Naive thymus-derived CD8-positive, alpha-beta T cell (primary cell): ENCODE results near the gene CLUH. TPM values are rescaled to one million over a fixed set of nuclear protein-coding genes. Genes with fewer than 3 reads are reported as not detected.
"Not testable (repeated sequence)": the region's sequence is repeated elsewhere in the genome, so short reads cannot be mapped to it uniquely, and the experiment has no call there.

Experiments used
- ATAC-seq, 2 donors: fragments of 150-1000 bp; cut with Tn5 transposase in 1 of 2; sonication (Bioruptor Pico), chemical (Tn5 transposase) in 1 of 2; 1 replicate in 1 of 2; 2 replicates in 1 of 2; pipeline ENCODE4 v1.10.0; 2021; ENCODE audit warnings: mild to moderate bottlenecking in 2 of 2, moderate library complexity in 2 of 2
- POLR2A ChIA-PET: fragments of 350-600 bp; sonication (Branson Sonifier 250); formaldehyde crosslinking; loops from one replicate; lab custom pipeline; 2021; ENCODE audit warnings: antibody characterized with exemption; lab: Charles Lee
- DNase-seq, 10 donors: peaks; one replicate each; pipeline versions ENCODE4 v3.0.0 to v3.0.0-alpha.2; 2020 to 2022
- H3K27ac Mint-ChIP-seq, 10 donors: one replicate each; pipeline ENCODE4 v1.8.0; 2020 to 2022; ENCODE audit warnings: mild to moderate bottlenecking in 10 of 10, mixed read lengths in 10 of 10, moderate library complexity in 4 of 10, inconsistent platforms in 1 of 10
- H3K27me3 Mint-ChIP-seq, 5 donors: one replicate each; pipeline ENCODE4 v1.8.0; 2021 to 2022; ENCODE audit warnings: mixed read lengths in 5 of 5
- H3K36me3 Mint-ChIP-seq, 3 donors: one replicate each; pipeline ENCODE4 v1.8.0; 2020 to 2022; ENCODE audit warnings: mixed read lengths in 3 of 3, mild to moderate bottlenecking in 2 of 3, inconsistent platforms in 1 of 3
- H3K4me1 Mint-ChIP-seq, 4 donors: one replicate each; pipeline ENCODE4 v1.8.0; 2021 to 2022; ENCODE audit warnings: mixed read lengths in 4 of 4
- H3K4me3 Mint-ChIP-seq, 10 donors: one replicate each; pipeline ENCODE4 v1.8.0; 2020 to 2022; ENCODE audit warnings: mild to moderate bottlenecking in 10 of 10, mixed read lengths in 10 of 10, moderate library complexity in 6 of 10, inconsistent platforms in 1 of 10
- H3K9me3 Mint-ChIP-seq, 9 donors: one replicate each; pipeline ENCODE4 v1.8.0; 2020 to 2022; ENCODE audit warnings: mixed read lengths in 9 of 9, mild to moderate bottlenecking in 3 of 9, inconsistent platforms in 1 of 9, moderate library complexity in 1 of 9
- polyA plus RNA-seq, 3 donors: library from polyadenylated mRNA; unstranded; fragments of 300-500 nt; fragmentation: Illumina TruSeq; gene quantifications; one replicate each; pipeline ENCODE4 v1.2.3, GENCODE V29; 2021
- total RNA-seq, 8 experiments: library from RNA in 2 of 8; stranded (reverse) in 2 of 8; gene quantifications; one replicate each; pipeline ENCODE4 v1.2.3 and lab custom pipeline; 2021 to 2026

The CLUH gene
- total and polyA plus RNA-seq, 5 experiments from 2014 or later, result 8.2 to 57.1 (median 15.3) TPM

DNA sequence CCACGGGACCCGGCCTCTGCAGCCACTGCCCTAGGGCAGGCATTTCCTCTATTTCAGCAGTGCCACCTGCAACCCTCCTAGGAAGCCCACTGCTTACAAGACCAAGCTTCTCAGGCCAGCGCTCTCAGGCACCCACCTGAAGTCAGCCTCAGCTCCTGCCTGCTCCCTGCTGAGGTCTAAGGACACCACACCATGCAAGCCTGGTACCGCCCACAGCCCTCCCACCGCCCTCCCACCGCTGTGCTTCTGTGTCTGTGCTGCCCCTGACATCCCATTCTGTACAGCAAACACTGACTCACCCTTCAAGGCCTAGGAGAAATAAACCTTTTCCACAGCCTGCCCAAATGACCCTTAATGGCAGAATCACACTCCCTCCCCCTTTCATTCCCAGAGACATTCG, 6.3 kb downstream of the CLUH start:
- H3K27me3 Mint-ChIP-seq, result no peaks in the 10 kb centered on the region
- H3K27ac Mint-ChIP-seq, result peak overlapping the region in 6 of 10 donors; percentile 2 to 82 (median 44)
- DNase-seq (no peak), ATAC-seq (no peak)
- H3K4me1 Mint-ChIP-seq, result peaks cover 26 to 46% (median 35%) of the 10 kb centered on the region in 4 donors
- H3K9me3 Mint-ChIP-seq, result no peaks in the 10 kb centered on the region
- H3K4me3 Mint-ChIP-seq, result peak overlapping the region in 1 of 10 donors; percentile 31
- POLR2A ChIA-PET, result no interaction called here
- peaks cover 0 to 33% (median 0%) of the 10 kb centered on the region in 3 donors for H3K36me3 Mint-ChIP-seq

DNA sequence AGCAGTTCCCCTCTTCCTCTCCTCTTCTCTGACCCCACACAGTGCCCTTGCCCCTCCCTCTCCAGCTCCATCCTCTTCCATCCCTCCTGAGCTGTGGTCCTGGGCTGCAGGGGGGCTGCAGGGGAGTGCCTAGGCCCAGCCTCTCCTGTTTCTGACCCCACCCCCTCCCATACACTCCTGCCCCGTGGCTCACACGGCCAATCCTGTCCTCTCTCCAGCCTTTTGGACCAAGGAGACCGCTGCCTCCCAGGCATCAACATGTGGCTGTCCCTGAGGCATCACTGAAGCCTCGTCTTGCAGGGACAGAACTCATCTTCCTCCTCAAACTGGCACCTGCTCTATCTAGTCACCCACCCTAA, 6.7 kb downstream of the CLUH start:
- H3K4me3 Mint-ChIP-seq, result no peak overlapping the region
- no peaks in the 10 kb centered on the region for H3K9me3 Mint-ChIP-seq
- DNase-seq (no peak), ATAC-seq (no peak)
- POLR2A ChIA-PET, result no interaction called here
- peaks cover 0 to 35% (median 2%) of the 10 kb centered on the region in 3 donors for H3K36me3 Mint-ChIP-seq
- H3K27ac Mint-ChIP-seq, result peak overlapping the region in 4 of 10 donors; percentile 7 to 82 (median 59)
- H3K27me3 Mint-ChIP-seq, result no peaks in the 10 kb centered on the region
- H3K4me1 Mint-ChIP-seq, result peaks cover 22 to 42% (median 31%) of the 10 kb centered on the region in 4 donors

- DNase-seq, result no peak
- Mint-ChIP-seq H3K27ac (peak overlapping the region in 3 of 10 donors; percentile 7 to 82 (median 55)), H3K27me3 (no peaks in the 10 kb centered on the region), H3K9me3 (no peaks in the 10 kb centered on the region), H3K4me3 (no peak overlapping the region), H3K4me1 (peaks cover 16 to 36% (median 25%) of the 10 kb centered on the region in 4 donors), H3K36me3 (peaks cover 0 to 38% (median 2%) of the 10 kb centered on the region in 3 donors)
- POLR2A ChIA-PET, result no interaction called here
- no peak for ATAC-seq
These were observed 7.3 kb downstream of the CLUH start for GRCh38 chr17:2704031-2704889.

GRCh38 chr17:2703606-2704005, 8.0 kb downstream of the CLUH start:
- H3K36me3 Mint-ChIP-seq, result peaks cover 0 to 38% (median 5%) of the 10 kb centered on the region in 3 donors
- H3K27me3 Mint-ChIP-seq, result no peaks in the 10 kb centered on the region
- POLR2A ChIA-PET, result no interaction called here
- DNase-seq, result no peak
- H3K9me3 Mint-ChIP-seq, result no peaks in the 10 kb centered on the region
- peaks cover 10 to 30% (median 19%) of the 10 kb centered on the region in 4 donors for H3K4me1 Mint-ChIP-seq
- ATAC-seq, result no peak
- H3K4me3 Mint-ChIP-seq, result no peak overlapping the region
- H3K27ac Mint-ChIP-seq, result peak overlapping the region in 1 of 10 donors; percentile 24

- DNase-seq (no peak), ATAC-seq (no peak)
- Mint-ChIP-seq H3K27me3 (no peaks in the 10 kb centered on the region), H3K4me1 (peaks cover 6 to 25% (median 16%) of the 10 kb centered on the region in 4 donors), H3K9me3 (no peaks in the 10 kb centered on the region), H3K4me3 (no peak overlapping the region), H3K27ac (no peak overlapping the region), H3K36me3 (peaks cover 0 to 41% (median 5%) of the 10 kb centered on the region in 3 donors)
- POLR2A ChIA-PET, result no interaction called here
These were observed 8.4 kb downstream of the CLUH start for GRCh38 chr17:2703181-2703580.

- peaks cover 5 to 21% (median 15%) of the 10 kb centered on the region in 4 donors for H3K4me1 Mint-ChIP-seq
- ATAC-seq (no peak), DNase-seq (no peak)
- no peak overlapping the region for H3K4me3 Mint-ChIP-seq
- H3K36me3 Mint-ChIP-seq, result peaks cover 0 to 45% (median 7%) of the 10 kb centered on the region in 3 donors
- no peaks in the 10 kb centered on the region for H3K9me3 Mint-ChIP-seq
- no peaks in the 10 kb centered on the region for H3K27me3 Mint-ChIP-seq
- POLR2A ChIA-PET, result no interaction called here
- H3K27ac Mint-ChIP-seq, result peak overlapping the region in 2 of 10 donors; percentile 55 to 72
These were observed 9.4 kb downstream of the CLUH start for GRCh38 chr17:2701996-2702741.

DNA sequence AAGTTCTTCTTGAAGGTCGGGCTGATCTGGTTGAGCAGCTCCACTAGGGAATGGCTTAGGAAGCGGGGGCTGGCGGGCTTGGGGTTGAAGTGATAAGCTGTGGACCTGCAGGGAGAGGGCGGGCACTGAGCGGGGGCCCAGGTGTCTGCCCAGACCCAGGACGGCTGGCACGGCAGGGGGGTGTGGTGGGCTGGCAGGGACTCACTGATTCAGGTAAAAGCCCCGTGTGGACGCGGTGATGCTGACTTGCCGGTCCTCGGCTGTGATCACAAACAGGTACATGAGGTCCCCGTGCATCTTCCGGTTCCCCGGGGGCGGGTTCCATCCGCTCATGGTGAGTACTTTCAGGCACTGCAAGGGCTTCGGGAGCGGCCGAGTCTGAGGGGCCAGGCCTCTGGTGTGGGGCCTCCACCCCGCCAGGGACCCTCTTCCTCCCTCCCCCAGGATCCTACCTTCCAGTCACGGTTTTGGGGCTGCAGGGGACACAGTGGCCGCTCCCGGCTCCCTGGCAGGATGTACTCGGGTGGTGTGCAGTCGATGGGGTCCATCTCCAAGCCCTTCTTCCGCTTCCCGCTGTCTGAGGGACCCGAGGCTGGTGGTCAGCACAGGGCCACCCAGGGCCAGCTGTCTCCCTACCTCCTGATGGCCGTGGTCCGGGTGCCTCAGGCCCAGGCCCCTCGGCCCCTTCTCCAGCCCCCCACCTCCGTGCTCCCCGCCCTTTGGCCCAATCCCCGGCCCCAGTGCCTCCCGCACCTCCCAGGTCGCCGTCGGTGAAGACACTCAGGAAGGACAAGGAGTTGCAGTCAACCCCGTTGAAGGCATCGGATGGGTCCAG, 10.2 kb downstream of the CLUH start:
- POLR2A ChIA-PET, result no interaction called here
- Mint-ChIP-seq H3K27me3 (no peaks in the 10 kb centered on the region), H3K9me3 (no peaks in the 10 kb centered on the region), H3K4me3 (no peak overlapping the region), H3K36me3 (peaks cover 0 to 49% (median 7%) of the 10 kb centered on the region in 3 donors), H3K27ac (no peak overlapping the region), H3K4me1 (peaks cover 5 to 13% (median 11%) of the 10 kb centered on the region in 4 donors)
- no peak for DNase-seq
- no peak for ATAC-seq

DNA sequence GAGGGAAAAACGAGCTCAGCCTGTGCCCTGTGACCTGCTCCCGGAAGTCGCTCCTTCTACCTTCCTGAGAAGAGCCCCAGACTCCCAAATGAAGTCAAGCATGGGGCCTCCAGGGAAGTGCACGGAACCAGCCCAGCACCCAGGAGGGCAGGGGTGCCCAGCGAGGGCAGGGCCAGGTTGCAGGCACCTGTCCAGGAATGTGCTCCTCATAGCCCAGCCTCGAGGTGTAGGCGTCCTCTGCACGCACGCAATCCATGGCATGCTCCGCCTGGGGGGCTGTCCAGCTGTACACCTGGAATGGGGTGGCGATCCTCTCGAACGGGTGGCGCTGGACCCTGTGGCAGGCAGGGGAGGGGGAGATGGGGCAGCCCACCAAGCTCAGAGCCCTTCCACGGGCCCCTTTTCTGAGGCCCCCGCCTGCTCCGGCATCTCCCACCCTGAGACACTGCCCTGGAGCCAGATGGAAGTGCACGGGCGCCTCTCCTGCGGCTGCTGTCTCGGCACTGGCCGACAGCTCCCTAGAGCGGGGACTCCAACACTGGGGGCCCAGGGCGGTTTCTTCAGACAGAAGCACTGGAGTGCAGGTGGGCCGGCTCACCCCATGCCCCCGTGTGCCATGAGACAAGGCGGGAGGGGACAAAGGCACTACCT, 10.9 kb downstream of the CLUH start:
- POLR2A ChIA-PET, result no interaction called here
- peak in 1 of 10 donors; percentile 51 for DNase-seq
- Mint-ChIP-seq H3K27me3 (no peaks in the 10 kb centered on the region), H3K36me3 (peaks cover 0 to 49% (median 7%) of the 10 kb centered on the region in 3 donors), H3K4me3 (no peak overlapping the region), H3K9me3 (no peaks in the 10 kb centered on the region), H3K4me1 (peaks cover 5 to 10% (median 8%) of the 10 kb centered on the region in 4 donors), H3K27ac (no peak overlapping the region)
- no peak for ATAC-seq

DNA sequence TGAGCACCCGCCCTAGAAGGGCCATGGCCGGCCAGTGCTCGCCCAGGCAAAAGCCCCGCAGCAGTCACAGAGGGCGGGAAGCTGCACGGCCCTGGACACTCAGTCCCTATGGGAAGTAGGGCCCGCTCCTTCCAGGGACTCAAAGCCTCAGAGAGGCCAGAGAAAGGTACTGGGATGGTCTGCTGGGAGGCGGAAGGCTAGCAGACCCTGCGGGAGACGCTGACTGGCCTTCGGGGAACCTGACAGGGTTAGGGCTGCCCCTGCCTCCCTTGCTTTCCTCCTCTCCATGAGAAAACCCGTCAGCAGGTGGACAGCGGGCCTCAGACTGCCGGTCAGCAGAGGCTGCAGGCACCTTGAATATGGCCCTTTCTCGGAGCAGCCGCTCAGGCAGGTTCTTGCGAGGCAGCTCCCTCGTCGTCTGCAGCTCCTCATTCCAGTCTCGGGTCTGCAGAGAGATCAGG, 11.5 kb downstream of the CLUH start:
- POLR2A ChIA-PET, result no interaction called here
- H3K4me1 Mint-ChIP-seq, result peaks cover 0 to 4% (median 2%) of the 10 kb centered on the region in 4 donors
- peaks cover 0 to 47% (median 7%) of the 10 kb centered on the region in 3 donors for H3K36me3 Mint-ChIP-seq
- no peak overlapping the region for H3K27ac Mint-ChIP-seq
- DNase-seq (no peak), ATAC-seq (no peak)
- no peaks in the 10 kb centered on the region for H3K9me3 Mint-ChIP-seq
- H3K27me3 Mint-ChIP-seq, result no peaks in the 10 kb centered on the region
- no peak overlapping the region for H3K4me3 Mint-ChIP-seq

GRCh38 chr17:2699216-2699805, 12.3 kb downstream of the CLUH start:
- DNase-seq, H3K27me3 Mint-ChIP-seq, ATAC-seq, H3K9me3 Mint-ChIP-seq, H3K4me1 Mint-ChIP-seq, H3K27ac Mint-ChIP-seq, POLR2A ChIA-PET, H3K4me3 Mint-ChIP-seq: not testable (repeated sequence)
- H3K36me3 Mint-ChIP-seq, result peaks cover 0 to 42% (median 7%) of the 10 kb centered on the region in 3 donors

DNA sequence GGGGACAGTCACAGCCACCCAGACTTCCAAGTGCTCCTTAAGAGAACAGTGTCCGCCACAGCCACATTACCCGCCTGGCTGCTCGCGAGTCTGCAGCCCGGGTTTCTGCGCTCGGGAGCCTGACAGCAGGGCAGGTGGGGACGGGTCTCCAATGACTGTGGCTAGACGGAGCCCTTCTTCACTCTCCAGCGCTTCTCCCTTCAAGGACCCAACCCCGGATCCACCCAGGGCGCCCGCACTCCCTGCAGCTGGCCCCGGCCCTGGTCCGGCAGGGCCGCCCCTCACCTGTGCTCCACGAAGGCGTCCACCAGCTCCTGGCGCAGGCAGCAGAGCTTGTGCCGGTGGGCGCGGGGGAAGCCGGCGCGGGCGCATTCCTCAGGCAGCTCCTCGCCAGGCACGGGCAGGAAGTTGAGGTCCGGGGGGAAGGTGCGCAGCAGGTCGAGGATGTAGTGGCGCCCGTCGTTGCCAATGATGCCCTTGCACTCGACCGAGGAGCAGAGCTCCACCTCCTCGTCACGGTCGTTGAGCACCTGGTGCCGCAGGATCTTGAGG, 13.9 kb downstream of the CLUH start:
- no peak for ATAC-seq
- H3K4me1 Mint-ChIP-seq, result peaks cover 0 to 2% (median 0%) of the 10 kb centered on the region in 4 donors
- POLR2A ChIA-PET, result no interaction called here
- no peak overlapping the region for H3K27ac Mint-ChIP-seq
- H3K9me3 Mint-ChIP-seq, result no peaks in the 10 kb centered on the region
- DNase-seq, result peak in 1 of 10 donors; percentile 57
- H3K27me3 Mint-ChIP-seq, result no peaks in the 10 kb centered on the region
- no peak overlapping the region for H3K4me3 Mint-ChIP-seq
- peaks cover 0 to 42% (median 7%) of the 10 kb centered on the region in 3 donors for H3K36me3 Mint-ChIP-seq
